SHP77 (cell line): ENCODE measurements around the gene KCTD3.
A peak's percentile ranks its signal among the peaks of the same experiment; 100 is the strongest.

Experiments
- DNase-seq, 2 experiments: peaks; one replicate each; lab custom pipeline; 2025; lab: John Stamatoyannopoulos, UW

Gene KCTD3

DNA sequence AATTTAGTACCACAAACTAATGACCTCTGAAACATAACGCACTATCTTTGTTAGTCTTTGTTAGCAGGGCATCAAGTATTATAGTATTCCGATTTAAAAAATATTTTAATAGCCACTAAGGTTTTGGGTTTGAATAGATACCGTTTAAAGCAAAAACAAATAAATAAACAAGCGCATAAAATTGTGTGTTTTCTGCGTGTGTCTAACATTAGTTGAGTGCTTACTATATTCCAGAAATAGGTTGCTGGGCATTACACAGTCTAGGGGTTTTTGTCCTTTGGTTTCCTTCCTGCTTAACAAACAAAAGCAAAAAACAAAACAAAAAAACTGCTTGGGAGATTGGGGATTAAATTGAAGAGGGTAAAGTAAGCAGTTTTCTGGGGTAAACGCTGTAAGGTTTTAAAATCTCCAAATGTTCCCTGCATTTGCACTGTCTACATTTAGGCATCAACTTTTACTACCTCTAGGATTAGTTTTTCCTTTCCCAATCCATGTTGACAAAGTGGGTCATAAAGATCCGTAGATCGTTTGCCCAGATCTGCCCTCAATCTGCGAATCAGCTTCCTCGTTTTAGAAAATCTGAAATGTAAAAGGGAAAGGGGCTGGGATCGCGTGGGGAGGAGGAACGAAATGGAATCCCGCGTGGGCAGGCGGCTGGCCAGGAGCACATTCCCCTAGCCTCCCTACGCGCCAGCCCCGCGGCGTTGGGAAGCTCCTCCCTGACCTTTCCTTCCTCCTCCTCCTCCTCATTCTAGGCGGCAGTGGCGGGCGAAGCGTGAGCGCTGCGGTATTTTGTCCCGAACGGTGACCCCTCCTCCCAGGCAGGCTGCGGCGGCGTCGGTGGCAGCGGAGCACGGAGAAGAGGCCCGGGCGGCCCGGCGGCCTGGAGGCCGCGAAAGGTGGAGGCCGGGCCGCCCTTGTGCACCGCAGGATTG is at the start of gene KCTD3:
TSS of gene KCTD3 (plus strand) at position 749 of the 935 bp plus-strand sequence. CDS start 382 bp downstream, outside the sequence.
- DNase-seq: peak; percentile 69 to 74

DNA sequence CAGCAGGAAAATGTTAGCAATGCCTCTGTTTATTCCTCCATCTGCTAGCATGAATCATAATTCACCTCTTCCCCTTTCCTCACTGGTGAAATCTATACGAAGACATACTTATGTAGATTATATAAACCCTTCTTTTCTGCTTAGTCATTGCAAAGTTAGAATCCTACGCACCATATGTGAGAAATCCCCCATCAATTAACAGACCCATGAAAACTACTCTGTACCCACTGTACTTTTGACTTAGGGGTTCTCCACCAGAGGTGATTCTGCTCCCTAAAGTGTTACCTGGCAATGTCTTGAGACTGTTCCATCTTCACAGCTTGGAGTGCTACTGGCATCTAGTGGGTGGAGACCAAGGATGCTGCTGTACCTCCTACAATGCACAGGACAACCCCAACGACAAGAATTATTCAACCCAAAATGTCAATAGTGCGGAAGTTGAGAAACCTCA is 49.6 kb upstream of the KCTD3 start:
- no peak for DNase-seq

DNA sequence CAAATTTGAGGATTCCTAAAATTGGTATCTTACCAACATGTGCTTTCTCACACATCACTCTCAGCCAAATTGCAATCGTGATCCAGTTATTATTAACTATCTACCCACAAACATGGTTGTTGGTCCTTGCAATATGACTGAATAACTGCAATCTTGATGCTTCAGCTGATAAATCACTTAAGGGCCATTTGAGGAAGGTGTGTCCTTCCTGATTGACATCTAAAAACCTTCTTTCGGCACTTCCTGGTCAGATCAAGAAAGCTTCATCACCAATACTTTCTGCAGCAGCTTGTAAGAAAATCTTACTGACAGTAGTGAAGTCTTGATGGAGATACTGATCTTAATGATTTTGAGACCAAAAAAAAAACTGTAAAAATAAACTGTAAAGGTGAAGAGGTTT is 48.5 kb upstream of the KCTD3 start:
- DNase-seq: no peak

DNA sequence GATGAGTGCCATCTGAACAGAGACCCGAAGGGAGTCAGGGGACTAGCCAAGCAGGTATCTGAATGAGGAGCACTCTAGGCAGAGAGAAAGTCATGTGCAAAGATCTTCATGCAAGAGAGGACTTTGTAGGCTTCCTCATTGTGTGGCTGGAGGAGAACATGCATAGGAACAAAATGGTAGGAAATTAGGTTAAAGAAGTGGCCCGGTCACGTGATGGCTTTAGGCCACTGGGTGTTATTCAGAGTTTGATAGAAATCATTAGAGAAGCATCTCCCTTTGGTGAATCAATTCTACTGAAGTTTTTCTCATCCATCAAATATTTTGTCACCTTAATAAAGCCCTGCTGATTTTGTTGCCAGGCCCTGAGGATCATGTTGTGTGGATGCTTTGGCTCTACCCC is 45.8 kb upstream of the KCTD3 start:
- no peak for DNase-seq

DNA sequence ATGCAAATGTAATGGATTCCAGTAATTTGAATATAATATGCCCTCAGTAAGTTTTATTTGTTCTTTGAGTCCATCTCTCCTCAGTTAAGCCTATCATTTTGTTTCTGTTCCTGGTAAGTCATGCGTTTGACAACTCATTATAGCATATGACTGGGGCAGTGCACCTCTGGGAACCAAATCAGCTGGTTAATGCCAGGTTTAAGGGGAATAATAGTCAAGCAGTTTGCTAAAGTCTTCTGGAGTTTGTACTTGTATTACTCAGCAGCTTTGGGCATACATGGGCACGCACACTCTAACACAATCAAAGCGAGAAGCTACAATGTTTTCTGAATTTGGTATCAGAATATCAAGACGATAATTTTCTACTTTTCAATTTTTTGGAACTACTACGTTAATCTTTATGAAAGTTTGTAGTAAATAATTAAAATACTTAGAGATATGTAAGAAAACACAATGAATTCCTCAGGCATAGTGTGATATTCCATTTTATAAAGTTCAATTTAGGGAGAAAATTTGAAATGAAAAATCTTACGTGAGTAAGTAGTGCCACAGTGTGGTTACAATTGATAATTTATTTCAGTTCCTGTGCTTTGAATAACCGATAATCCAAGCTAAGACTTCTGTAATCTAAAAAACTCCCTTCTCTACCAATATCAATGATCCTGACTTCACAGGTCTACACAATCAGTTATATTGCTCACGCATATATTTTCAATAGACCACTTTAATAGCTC is 43.8 kb upstream of the KCTD3 start:
- no peak for DNase-seq

DNA sequence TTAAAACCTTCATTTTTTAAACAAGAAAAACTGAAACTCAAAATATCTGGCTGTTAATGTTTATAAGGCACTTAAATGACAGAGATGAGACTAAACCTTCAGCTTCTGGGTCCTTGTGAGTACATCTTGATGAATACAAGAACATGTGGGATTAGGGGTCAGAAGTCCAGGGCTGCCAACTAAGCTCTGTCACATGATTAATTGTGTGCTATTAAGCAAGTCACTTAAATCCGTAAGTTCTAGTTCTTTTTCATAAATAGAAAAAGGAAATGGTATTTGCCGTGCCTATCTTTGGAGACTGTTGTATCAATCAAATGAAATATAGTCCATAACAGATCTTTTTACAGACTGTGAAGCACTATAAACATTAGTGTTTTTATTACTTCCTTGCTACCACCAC is 43.2 kb upstream of the KCTD3 start:
- DNase-seq: no peak

DNA sequence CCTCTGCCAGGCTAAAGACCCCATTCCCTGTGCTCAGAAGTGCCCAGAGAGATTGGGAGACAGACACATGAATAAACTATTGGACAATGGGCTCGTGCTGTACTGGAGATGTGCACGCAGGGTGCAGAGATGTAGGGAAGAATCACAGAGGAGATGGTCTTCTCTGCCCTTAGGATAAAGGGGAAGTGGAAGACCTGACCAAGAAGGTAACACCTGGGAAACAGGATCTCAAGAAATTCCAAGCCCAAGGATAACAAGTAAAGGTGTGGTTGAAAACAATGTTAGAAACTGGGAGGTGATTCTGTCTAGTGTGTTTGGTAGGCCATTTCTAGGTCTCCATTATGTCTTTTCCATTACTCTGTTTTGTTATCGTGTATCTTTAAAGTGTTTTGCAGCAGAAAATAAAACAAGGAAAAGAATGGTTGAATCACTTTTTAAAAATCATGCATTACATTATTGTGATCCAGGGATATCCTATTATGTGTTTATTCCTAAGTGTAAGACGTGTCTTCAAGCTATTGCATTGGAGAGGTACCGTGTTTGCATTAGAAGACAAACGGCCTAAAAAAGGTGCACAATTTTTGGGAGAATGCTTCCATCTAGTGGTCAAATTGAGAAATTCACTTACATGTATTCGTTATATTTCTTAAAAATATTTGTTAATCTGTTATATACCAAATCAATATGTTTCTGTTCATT is 40.8 kb upstream of the KCTD3 start:
- DNase-seq: peak; percentile 30 to 59

DNA sequence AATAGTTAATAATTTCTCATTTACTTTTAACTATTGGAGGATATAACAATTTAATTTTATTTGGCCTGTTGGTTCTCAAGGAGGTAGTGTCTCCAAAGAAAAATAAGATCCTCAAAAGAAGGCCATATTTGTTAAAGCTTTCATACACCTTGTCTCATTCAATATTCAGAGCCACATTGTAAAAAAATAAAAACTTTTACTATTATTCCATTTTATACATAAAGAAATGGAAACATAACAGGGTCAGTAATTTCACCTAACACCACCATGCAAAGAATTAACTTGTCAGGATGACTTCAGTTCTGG is 40.3 kb upstream of the KCTD3 start:
- DNase-seq: no peak

DNA sequence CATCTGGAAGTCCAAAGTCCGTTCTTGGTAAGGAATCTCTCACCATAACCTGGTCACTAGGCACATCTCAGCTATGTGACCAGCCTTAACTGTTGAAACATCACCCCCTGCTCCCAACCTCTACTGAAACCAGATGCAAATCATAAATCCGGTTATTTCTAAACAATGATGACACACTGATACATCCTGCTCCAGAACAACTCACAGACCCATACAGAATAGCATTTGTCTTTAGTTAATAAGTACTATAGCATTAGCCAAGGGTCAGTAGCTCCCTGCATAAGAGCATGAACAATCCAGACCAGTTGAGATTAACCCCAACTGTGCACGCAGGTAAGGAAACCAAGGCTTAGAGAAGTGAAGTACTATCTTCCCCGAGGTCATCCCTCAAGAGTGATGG is 38.0 kb upstream of the KCTD3 start:
- DNase-seq: no peak

DNA sequence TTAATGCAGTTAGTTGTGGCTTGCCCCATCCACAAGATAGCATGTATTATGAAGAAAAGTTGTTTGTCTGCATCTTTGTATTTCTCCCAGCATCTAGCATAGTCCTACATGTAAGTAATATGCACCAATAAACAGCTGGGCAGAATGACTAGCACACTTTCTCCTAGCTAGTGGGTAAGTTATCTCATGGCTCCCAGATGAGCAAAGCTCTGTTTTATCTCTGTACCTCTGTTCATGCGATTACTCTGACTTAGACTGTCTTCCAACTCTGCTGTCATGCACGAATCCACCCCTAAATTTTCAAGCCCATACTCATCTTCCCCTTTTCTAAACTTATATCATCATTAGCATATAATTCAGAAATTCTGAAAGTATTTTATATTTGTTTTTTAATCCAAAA is 37.5 kb upstream of the KCTD3 start:
- DNase-seq: no peak

DNA sequence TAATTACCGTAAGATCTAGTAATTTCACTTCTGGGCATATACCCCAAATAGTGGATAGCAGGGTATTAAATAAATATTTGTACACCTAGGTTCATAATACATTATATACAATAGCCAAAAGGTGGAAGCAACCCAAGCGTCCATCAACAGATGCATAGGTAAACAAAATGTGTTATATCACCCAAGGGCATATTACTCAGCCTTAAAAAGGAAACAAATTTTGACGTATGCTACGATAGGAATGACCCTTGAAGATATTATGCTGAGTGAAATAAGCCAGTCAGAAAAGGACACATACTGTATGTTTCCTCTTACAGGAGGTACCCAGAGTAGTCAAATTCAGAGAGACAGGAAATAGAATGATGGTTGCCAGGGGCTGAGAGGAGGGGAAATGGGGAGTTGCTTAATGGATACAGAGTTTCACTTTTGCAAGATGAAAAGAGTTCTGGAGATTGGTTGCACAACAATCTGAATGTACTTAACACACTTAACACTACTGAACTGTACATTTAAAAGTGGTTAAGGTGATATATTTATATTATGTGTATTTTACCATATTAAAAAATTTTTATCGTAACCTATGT is 36.6 kb upstream of the KCTD3 start:
- no peak for DNase-seq

DNA sequence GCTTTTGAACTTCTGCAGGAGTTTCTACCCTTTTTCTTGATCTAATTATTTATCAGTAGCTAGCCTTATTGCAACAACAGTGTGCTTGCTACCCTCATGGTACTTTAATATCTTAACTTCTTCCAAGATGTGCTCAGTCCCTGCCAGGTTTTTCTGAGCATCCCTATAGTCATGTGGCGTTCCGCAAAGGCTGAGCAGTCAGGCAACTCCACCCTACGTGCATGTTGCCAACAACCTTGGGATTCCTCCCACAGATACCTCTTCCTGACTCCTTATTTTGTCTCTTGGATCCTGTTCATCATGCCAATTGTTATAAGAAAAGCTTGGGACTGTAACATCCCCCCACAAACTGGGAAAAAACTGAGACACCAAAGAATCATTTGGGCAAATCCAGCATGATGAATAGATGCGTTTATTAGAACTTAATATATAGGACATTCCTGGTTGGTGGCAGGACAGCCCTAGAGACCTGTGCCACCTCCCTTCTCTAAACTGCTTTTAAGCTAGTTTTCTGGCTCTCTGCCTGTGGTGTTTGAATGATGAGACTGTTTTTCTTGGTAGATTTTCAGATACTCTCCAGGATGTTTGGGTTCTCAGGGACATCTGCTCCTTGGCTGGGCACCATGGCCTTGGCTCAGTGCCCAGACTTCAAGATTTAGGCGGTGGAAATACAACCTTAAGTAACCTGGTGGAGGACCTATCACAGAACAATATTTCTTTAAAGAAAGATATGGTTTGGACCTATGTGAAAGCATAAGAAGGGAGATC is 27.1 kb upstream of the KCTD3 start:
- DNase-seq: peak in 1 of 2 experiments; percentile 32

DNA sequence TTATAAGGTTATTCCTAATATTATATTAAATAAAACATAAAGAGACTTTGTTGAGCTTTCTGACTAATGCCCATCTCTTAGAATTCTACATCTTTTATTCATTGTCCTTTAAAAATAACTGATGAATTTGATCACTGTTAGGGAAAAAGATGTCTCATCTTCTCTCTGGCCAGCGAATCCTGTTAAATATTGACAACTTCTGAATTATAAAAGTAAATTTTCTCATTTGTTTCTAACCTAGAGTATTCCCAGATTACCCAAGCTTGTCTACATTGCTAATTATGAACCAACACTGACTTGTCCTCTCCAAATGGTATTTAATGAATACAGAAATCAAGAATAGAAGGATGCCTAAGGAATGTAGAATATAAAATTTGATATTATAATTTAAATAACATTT is 24.8 kb upstream of the KCTD3 start:
- no peak for DNase-seq

DNA sequence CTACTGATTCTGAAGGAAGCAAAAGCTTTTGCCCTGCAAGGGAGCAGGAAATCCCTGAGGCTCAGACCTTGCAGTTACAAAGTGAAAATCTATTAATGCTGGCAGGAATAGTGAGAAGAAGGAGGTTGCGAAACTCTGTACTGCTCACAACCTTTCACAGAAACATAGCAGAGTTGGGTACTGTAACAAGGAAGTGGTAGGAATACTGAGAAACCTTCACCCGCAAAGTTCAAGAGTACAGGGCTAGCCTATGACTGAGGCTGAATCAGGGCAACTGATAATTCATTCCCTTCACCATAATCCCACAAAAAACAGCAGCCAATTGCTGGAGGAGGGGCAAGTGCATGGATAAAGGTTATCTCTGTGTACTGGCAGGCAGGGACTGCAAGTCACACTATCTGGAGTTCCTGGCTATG is 23.9 kb upstream of the KCTD3 start:
- DNase-seq: no peak

DNA sequence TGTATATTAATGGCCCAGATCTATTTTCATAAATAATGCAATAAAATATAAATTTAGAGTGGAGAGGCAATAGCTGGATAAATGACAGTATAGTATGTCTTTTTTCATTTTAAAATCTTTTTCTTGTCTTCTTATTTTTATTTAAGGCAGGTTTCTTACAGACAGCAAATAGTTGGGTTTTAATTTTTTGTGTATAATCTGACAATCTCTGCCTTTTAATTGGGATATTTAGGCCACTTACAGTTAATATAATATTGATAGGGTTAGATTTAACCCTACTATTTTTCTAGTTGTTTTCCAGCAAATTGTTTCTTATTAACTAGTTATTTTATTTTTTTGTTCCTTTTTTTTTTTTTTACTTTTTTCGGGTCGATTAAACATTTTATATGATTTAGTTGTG is 23.3 kb upstream of the KCTD3 start:
- DNase-seq: no peak

DNA sequence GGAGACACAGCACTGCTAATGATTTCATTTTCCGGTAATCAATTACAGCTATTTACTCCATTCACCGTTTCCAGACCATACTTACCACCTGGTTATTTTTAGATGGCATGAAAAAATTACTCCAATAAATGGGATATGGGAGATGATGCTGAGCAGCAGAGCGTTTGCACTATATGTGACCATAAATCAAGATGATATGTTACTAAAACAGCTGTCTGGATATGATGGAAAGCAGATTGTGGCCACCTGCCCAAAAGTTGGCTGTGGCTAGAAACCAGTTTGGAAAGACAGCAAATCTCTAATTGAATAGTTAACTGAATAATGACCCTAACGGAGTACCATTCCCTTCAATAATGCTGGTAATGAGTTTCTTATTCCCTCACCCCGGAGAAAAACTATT is 22.5 kb upstream of the KCTD3 start:
- DNase-seq: peak; percentile 27 to 44

DNA sequence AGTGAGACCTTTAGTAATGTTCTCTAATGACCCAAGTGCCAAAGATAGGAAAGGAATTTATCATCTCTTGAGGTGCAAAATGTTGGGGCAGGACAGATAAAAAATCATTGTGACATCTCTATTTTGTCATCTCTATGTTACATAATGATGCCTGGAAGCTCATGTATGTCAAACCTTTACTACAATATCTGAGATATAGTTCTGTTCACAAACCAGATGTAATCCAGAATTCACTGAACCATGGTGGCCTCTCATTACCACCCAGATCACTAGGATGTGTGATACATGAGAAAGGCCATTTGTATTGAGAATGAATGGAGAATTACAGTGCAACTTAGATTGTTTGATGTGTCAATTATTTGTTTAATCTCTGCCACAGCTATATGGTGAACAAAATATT is 22.0 kb upstream of the KCTD3 start:
- no peak for DNase-seq

DNA sequence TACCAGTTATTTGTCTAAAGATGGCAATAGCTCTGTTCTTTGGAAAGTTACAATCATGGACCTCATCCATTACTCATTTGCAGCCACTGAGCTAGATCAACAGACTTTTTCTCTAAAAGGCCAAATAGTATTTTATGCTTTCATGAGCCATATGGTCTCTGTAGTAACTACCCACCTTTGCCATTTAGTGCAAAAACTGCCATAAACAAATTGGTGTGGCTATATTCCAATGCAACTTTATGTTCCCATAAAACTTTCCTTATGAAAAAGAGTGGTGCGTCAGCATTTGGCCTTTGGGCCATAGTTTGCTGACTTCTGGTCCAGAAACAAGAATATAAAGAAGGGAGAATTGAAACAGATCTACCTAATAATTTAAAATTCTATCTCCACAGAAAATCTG is 20.1 kb upstream of the KCTD3 start:
- no peak for DNase-seq

DNA sequence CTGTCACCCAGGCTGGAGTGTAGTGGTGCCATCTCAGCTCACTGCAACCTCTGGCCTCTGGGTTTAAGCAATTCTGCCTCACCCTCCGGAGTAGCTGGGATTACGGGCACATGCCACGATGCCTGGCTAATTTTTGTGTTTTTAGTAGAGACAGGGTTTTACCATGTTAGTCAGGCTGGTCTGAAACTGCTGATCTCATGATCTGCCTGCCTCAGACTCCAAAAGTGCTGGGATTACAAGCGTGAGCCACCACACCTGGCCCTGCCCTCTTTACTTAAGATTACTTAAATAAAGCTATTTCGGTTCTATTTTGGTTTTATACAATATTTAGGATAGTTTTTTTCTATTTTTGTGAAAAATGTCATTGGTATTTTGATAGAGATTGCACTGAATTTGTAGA is 15.3 kb upstream of the KCTD3 start:
- no peak for DNase-seq

DNA sequence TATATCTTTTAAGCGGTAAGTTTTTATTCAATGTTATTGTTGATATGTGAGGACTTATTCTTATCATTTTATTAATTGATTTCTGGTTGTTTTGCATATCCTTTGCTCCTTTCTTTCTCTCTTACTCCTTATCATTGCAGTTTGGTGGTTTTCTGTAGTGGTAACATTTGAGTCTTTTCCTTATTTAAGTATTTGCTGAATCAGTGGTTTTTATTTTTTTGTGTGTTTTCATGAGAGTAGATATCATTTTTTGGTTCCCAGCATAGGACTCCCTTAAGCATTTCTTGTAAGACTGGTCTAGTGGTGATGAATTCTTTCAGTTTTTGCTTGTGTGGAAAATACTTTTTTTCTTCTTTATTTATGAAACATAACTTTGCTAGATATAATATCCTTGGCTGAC is 12.2 kb upstream of the KCTD3 start:
- DNase-seq: no peak

DNA sequence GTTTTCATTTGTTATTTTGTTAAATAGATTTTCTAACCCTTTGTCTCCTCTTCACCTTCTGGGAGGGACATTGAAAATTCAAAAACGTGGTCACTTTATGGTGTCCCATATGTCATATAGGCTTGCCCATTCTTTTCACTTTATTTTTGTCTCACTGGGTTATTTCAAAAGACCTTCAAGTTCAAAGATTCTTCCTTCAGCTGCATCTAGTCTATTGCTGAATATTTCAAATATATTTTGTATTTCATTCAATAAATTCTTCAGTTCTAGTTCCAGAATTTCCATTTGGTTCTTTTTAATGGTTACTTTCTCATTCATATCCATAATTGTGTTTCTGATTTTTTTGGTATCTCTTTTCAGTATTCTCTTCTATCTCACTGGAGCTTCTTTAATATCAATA is 11.6 kb upstream of the KCTD3 start:
- no peak for DNase-seq

DNA sequence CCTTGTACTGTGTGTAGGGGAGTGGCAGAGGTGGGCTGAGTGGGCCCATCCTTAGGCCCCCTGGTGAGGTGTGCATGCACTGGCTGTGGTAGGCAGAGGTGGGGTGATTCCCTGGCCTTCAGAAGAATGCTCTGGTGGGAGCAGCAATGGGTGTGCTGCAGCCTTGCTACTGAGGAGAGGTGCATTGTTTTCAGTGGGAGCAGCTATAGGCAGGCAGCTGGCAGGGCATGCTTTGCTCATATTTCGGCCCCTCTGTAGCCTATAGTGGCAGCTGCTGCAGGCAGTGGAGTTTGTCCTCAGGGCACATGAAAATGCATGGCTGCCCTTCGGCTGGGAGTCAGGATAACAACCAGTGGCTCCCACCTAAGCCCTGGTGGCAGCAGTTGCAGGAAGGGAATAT is 10.1 kb upstream of the KCTD3 start:
- no peak for DNase-seq
